ENCODE data around the gene PSMD3.
"Not testable (repeated sequence)": the region's sequence is repeated elsewhere in the genome, so short reads cannot be mapped to it uniquely, and the experiment has no call there.

The PSMD3 gene

GRCh38 chr17:39980351-39981206, at the start of gene PSMD3:
Gene PSMD3, plus strand, starts transcription at chr17:39980807. Its CDS starts 164 bp downstream, at chr17:39980971.
- peak; percentile 99 for DNase-seq

GRCh38 chr17:39933912-39934311, 46.7 kb upstream of the PSMD3 start:
- no peak for DNase-seq

GRCh38 chr17:39934324-39934723, 46.3 kb upstream of the PSMD3 start:
- no peak for DNase-seq

- no peak for DNase-seq
Measured at GRCh38 chr17:39935909-39936308, 44.7 kb upstream of the PSMD3 start.

GRCh38 chr17:39937447-39937846, 43.2 kb upstream of the PSMD3 start:
- DNase-seq = no peak

- DNase-seq = no peak
Measured at GRCh38 chr17:39938140-39938869, 42.3 kb upstream of the PSMD3 start.

GRCh38 chr17:39939106-39939505, 41.5 kb upstream of the PSMD3 start:
- DNase-seq = no peak

- DNase-seq = peak; percentile 72
Measured at GRCh38 chr17:39939588-39940419, 40.8 kb upstream of the PSMD3 start.

- no peak for DNase-seq
Measured at GRCh38 chr17:39943702-39944392, 36.8 kb upstream of the PSMD3 start.

- DNase-seq = no peak
Measured at GRCh38 chr17:39944393-39944711, 36.3 kb upstream of the PSMD3 start.

GRCh38 chr17:39946551-39947330, 33.9 kb upstream of the PSMD3 start:
- DNase-seq = no peak

- not testable (repeated sequence) for DNase-seq
Measured at GRCh38 chr17:39948489-39948828, 32.1 kb upstream of the PSMD3 start.

GRCh38 chr17:39949028-39949427, 31.6 kb upstream of the PSMD3 start:
- no peak for DNase-seq

GRCh38 chr17:39950871-39951348, 29.7 kb upstream of the PSMD3 start:
- no peak for DNase-seq

GRCh38 chr17:39951924-39952679, 28.5 kb upstream of the PSMD3 start:
- DNase-seq = no peak

- peak; percentile 96 for DNase-seq
Measured at GRCh38 chr17:39952680-39953470, 27.7 kb upstream of the PSMD3 start.

- no peak for DNase-seq
Measured at GRCh38 chr17:39953471-39953888, 27.1 kb upstream of the PSMD3 start.

- DNase-seq = no peak
Measured at GRCh38 chr17:39954876-39955275, 25.7 kb upstream of the PSMD3 start.

- no peak for DNase-seq
Measured at GRCh38 chr17:39955726-39956225, 24.8 kb upstream of the PSMD3 start.

GRCh38 chr17:39960524-39961041, 20.0 kb upstream of the PSMD3 start:
- no peak for DNase-seq
